ENCODE measurements around the gene CD180.

CD180 gene

GRCh38 chr5:67188274-67189078 lies 8.1 kb downstream of the CD180 start:
- H3K79me2 ChIP-seq, result no peaks in the 10 kb centered on the region
- H3K9ac ChIP-seq, result no peak overlapping the region
- no peak overlapping the region for H3K27ac ChIP-seq
- H2AFZ ChIP-seq, result no peak overlapping the region
- no peaks in the 10 kb centered on the region for H3K27me3 ChIP-seq (ENCODE audit: control insufficient read depth, insufficient read depth, low read length)
- no peak for TF ChIP-seq CTCF (IDR thresholded peaks at IDR 0.05)
- no peak overlapping the region for H3K4me3 ChIP-seq (ENCODE audit: low read depth, low read length)
- no peak overlapping the region for H3K4me2 ChIP-seq (ENCODE audit: low read length)
- no peaks in the 10 kb centered on the region for H3K36me3 ChIP-seq (ENCODE audit: control insufficient read depth, insufficient read depth, low read length)
- peaks cover 2% of the 10 kb centered on the region for H3K4me1 ChIP-seq
- no peaks in the 10 kb centered on the region for H3K9me3 ChIP-seq (ENCODE audit: control insufficient read depth, low read length)

DNA sequence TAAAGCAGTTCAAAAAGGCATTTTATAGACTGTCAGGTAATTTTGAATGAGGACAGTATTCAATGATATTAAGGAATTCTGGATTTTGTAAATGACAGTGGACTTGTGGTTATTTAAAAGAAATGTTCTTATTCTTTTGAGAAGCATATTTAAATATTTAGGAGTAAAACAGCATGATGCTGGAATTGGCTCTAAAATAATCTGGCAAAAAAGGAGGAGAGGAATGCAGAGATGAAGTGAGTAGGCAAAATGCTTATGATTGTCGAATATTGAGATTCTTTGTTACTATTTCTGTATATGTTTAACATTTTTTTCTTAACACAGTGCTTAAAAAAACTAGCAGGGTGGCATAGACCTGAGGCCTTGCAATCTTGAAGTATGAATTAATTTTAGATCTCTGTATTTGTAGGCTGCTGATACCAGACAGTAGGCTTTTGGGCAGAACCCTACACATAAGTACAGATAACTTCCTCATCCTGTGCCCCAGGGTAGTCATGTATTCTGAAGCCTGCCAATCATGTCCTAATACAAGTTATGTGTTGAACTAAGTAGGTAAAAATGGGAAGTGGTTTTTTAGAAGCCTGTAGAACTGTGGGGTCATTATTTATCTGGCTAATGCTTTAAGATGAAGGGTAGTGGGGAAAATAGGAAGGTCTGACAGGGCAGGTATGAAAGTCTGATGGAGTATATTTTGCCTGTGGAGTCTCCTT lies 9.4 kb downstream of the CD180 start:
- Histone ChIP-seq H3K4me1 (peaks cover 3% of the 10 kb centered on the region), H3K27ac (no peak overlapping the region), H3K36me3 (ENCODE audit: control insufficient read depth, insufficient read depth, low read length) (no peaks in the 10 kb centered on the region), H2AFZ (no peak overlapping the region), H3K4me3 (ENCODE audit: low read depth, low read length) (no peak overlapping the region), H3K79me2 (no peaks in the 10 kb centered on the region), H3K4me2 (ENCODE audit: low read length) (no peak overlapping the region), H3K27me3 (ENCODE audit: control insufficient read depth, insufficient read depth, low read length) (no peaks in the 10 kb centered on the region), H3K9me3 (ENCODE audit: control insufficient read depth, low read length) (no peaks in the 10 kb centered on the region), H3K9ac (no peak overlapping the region)
- no peak for TF ChIP-seq CTCF (IDR thresholded peaks at IDR 0.05)

GRCh38 chr5:67183859-67184258 lies 12.7 kb downstream of the CD180 start:
- Histone ChIP-seq H3K36me3 (ENCODE audit: control insufficient read depth, insufficient read depth, low read length) (no peaks in the 10 kb centered on the region), H3K9ac (no peak overlapping the region), H3K79me2 (no peaks in the 10 kb centered on the region), H3K9me3 (ENCODE audit: control insufficient read depth, low read length) (no peaks in the 10 kb centered on the region), H3K4me3 (ENCODE audit: low read depth, low read length) (no peak overlapping the region), H3K4me2 (ENCODE audit: low read length) (no peak overlapping the region), H3K27me3 (ENCODE audit: control insufficient read depth, insufficient read depth, low read length) (no peaks in the 10 kb centered on the region), H3K4me1 (peaks cover 8% of the 10 kb centered on the region), H3K27ac (no peak overlapping the region), H2AFZ (no peak overlapping the region)
- TF ChIP-seq CTCF (IDR thresholded peaks at IDR 0.05), result no peak

GRCh38 chr5:67182301-67182790 lies 14.3 kb downstream of the CD180 start:
- Histone ChIP-seq H2AFZ (peak overlapping the region; percentile 80), H3K36me3 (ENCODE audit: control insufficient read depth, insufficient read depth, low read length) (no peaks in the 10 kb centered on the region), H3K9ac (no peak overlapping the region), H3K9me3 (ENCODE audit: control insufficient read depth, low read length) (no peaks in the 10 kb centered on the region), H3K27ac (no peak overlapping the region), H3K4me3 (ENCODE audit: low read depth, low read length) (no peak overlapping the region), H3K79me2 (no peaks in the 10 kb centered on the region), H3K27me3 (ENCODE audit: control insufficient read depth, insufficient read depth, low read length) (no peaks in the 10 kb centered on the region), H3K4me2 (ENCODE audit: low read length) (no peak overlapping the region), H3K4me1 (peaks cover 8% of the 10 kb centered on the region)
- no peak for TF ChIP-seq CTCF (IDR thresholded peaks at IDR 0.05)

All from parathyroid adenoma (tissue), 2 donors.